Endothelial cell of umbilical vein (primary cell): Measurements from ENCODE around the gene CEP83. TPM values are rescaled to one million over a fixed set of nuclear protein-coding genes. Genes with fewer than 3 reads are reported as not detected.

Experiments used
- BruUV-seq: library from RNA; stranded (reverse); fragments of 400-500 nt; replicated peaks from 2 replicates; lab custom pipeline; 2021; lab: Mats Ljungman, UMichigan
- CTCF ChIA-PET: fragments of 300-600, 350-600 bp; sonication (Branson Sonifier 250); formaldehyde crosslinking; loops from one replicate; lab custom pipeline; 2021; ENCODE audit warnings: antibody characterized with exemption, inconsistent platforms; lab: Charles Lee
- POLR2A ChIA-PET: fragments of 300-600, 350-600 bp; sonication (Branson Sonifier 250); formaldehyde crosslinking; loops from one replicate; lab custom pipeline; 2021; ENCODE audit warnings: antibody characterized with exemption, inconsistent platforms; lab: Charles Lee
- DNase-seq: peaks from one replicate; pipeline ENCODE4 v3.0.0-alpha.2; 2011; ENCODE audit warnings: low read depth, low spot score
- FAIRE-seq: peaks from 2 replicates; lab custom pipeline; 2011; peaks lifted over from hg19 to GRCh38; lab: Jason Lieb, UNC
- H2AFZ ChIP-seq: 2 replicates; pipeline ENCODE4 v1.6.0; 2012; ENCODE audit warnings: low read depth, low read length, control low read depth, inconsistent platforms
- H3K27ac ChIP-seq: 2 replicates; pipeline ENCODE4 v1.5.1; 2011; ENCODE audit warnings: low read depth, mild to moderate bottlenecking, control low read depth, low read length, moderate library complexity; ENCODE audit not compliant: insufficient read depth
- H3K27me3 ChIP-seq, 2 experiments: 2 replicates each; pipeline versions ENCODE4 v1.6.0 to v1.6.1; 2011; ENCODE audit warnings: low read length in 2 of 2, mixed read lengths in 1 of 2; ENCODE audit not compliant: control insufficient read depth in 2 of 2, insufficient read depth in 2 of 2
- H3K36me3 ChIP-seq, 2 experiments: 2 replicates in 1 of 2; 3 replicates in 1 of 2; pipeline ENCODE4 v1.5.1; 2011; ENCODE audit warnings: low read length in 2 of 2, mild to moderate bottlenecking in 1 of 2, moderate library complexity in 1 of 2; ENCODE audit not compliant: control insufficient read depth in 2 of 2, insufficient read depth in 2 of 2; ENCODE audit errors: extremely low read depth in 1 of 2
- H3K4me1 ChIP-seq: 3 replicates; pipeline ENCODE4 v1.5.1; 2011; ENCODE audit warnings: mild to moderate bottlenecking, low read length; ENCODE audit not compliant: control insufficient read depth, insufficient read depth; ENCODE audit errors: extremely low read depth
- H3K4me2 ChIP-seq: 2 replicates; pipeline ENCODE4 v1.6.1; 2011; ENCODE audit warnings: low read length, control low read depth, mixed read lengths; ENCODE audit not compliant: insufficient read depth
- H3K4me3 ChIP-seq, 3 experiments: fragments of 200-600 bp in 1 of 3; sonication (generic), shearing (Covaris generic) in 1 of 3; replicated peaks in 1 of 3; 2 replicates each; pipeline ENCODE4 v1.5.1; 2011 to 2016; ENCODE audit warnings: control low read depth in 3 of 3, low read length in 3 of 3, mild to moderate bottlenecking in 2 of 3, inconsistent platforms in 1 of 3, low read depth in 1 of 3, moderate library complexity in 1 of 3; ENCODE audit not compliant: insufficient read depth in 1 of 3
- H3K79me2 ChIP-seq: 2 replicates; pipeline ENCODE4 v1.6.0; 2012; ENCODE audit warnings: low read length, inconsistent platforms; ENCODE audit not compliant: control insufficient read depth, insufficient read depth
- H3K9ac ChIP-seq: replicated peaks from 2 replicates; pipeline ENCODE3; 2011; ENCODE audit warnings: low read length, control low read depth; ENCODE audit not compliant: insufficient read depth; ENCODE audit errors: extremely low read depth
- H3K9me1 ChIP-seq: replicated peaks from 3 replicates; pipeline ENCODE4 v1.6.0; 2011; ENCODE audit warnings: mild to moderate bottlenecking, low read length; ENCODE audit not compliant: control insufficient read depth, insufficient read depth; ENCODE audit errors: extremely low read depth
- H3K9me3 ChIP-seq: replicated peaks from 2 replicates; pipeline ENCODE4 v1.5.1; 2012; ENCODE audit warnings: low read length, inconsistent platforms; ENCODE audit not compliant: control insufficient read depth, insufficient read depth
- H4K20me1 ChIP-seq: replicated peaks from 2 replicates; pipeline ENCODE3; 2011; ENCODE audit warnings: mild to moderate bottlenecking, low read length; ENCODE audit not compliant: control insufficient read depth, insufficient read depth; ENCODE audit errors: extremely low read depth
- EZH2 ChIP-seq: IDR thresholded peaks from 2 replicates; pipeline ENCODE4 v1.6.1; 2012; ENCODE audit warnings: borderline replicate concordance, low read depth, mild to moderate bottlenecking, moderate library complexity, low read length, inconsistent platforms; ENCODE audit not compliant: severe bottlenecking
- FOS ChIP-seq: IDR thresholded peaks from 2 replicates; pipeline ENCODE4 v1.6.1; 2011; ENCODE audit warnings: mild to moderate bottlenecking, low read length, moderate library complexity, borderline replicate concordance; ENCODE audit not compliant: insufficient read depth
- GATA2 ChIP-seq: IDR thresholded peaks from 2 replicates; pipeline ENCODE4 v1.7.0; 2011; ENCODE audit warnings: low read depth, mild to moderate bottlenecking, moderate library complexity, mixed read lengths, low read length; ENCODE audit not compliant: insufficient read length, insufficient read depth
- JUN ChIP-seq: IDR thresholded peaks from 2 replicates; pipeline ENCODE4 v1.6.1; 2011; ENCODE audit warnings: borderline replicate concordance, low read depth; ENCODE audit not compliant: insufficient read length, insufficient read depth
- MYC ChIP-seq: IDR thresholded peaks from one replicate; pipeline ENCODE4 v1.6.1; 2011; ENCODE audit warnings: mild to moderate bottlenecking, low read depth, low read length
- POLR2A ChIP-seq: IDR thresholded peaks from 2 replicates; pipeline ENCODE4 v1.6.1; 2012; ENCODE audit warnings: low read depth, mild to moderate bottlenecking, control low read depth, low read length
- POLR2AphosphoS5 ChIP-seq: IDR thresholded peaks from 2 replicates; pipeline ENCODE4 v1.6.1; 2012; ENCODE audit warnings: low read depth, mild to moderate bottlenecking, control low read depth, low read length, moderate library complexity; ENCODE audit not compliant: insufficient read depth
- dilution Hi-C: fragments of 300-500 bp; cut with MboI; formaldehyde crosslinking; loops from one replicate; pipeline ENCODE4 v1.15.0; 2019; ENCODE audit warnings: low sequenced_read_pairs; ENCODE audit not compliant: extremely low pct_ligation_motif_present
- intact Hi-C: fragments of 100-400 bp; cut with micrococcal nuclease; formaldehyde crosslinking; loops from one replicate; pipeline ENCODE4 v1.10.0; 2022
- polyA plus RNA-seq, 4 experiments: library from polyadenylated mRNA; depleted of rRNA in 3 of 4; stranded (reverse) in 3 of 4; unstranded in 1 of 4; fragments of >200 nt; gene quantifications; 2 replicates each; pipeline versions ENCODE4 v1.2.1 to v1.2.3, GENCODE V29; 2011 to 2012; ENCODE audit warnings: missing spikeins in 1 of 4
- total RNA-seq: library from RNA; stranded (reverse); gene quantifications from 2 replicates; pipeline ENCODE4 v1.2.3, GENCODE V29; 2021
- TF ChIP-seq, protein P1 (sequence below): IDR thresholded peaks from 2 replicates; pipeline ENCODE4 v1.6.1; 2011; ENCODE audit not compliant: insufficient read depth, insufficient read length
- TF ChIP-seq, protein P2 (sequence below), 2 donors: IDR thresholded peaks; 1 replicate in 1 of 2; 2 replicates in 1 of 2; pipeline ENCODE4 v1.5.1; 2011; ENCODE audit warnings: low read length in 2 of 2, mild to moderate bottlenecking in 2 of 2, moderate library complexity in 2 of 2, control low read depth in 1 of 2, inconsistent platforms in 1 of 2, low read depth in 1 of 2; ENCODE audit not compliant: insufficient read depth in 1 of 2; ENCODE audit errors: extremely low read depth in 1 of 2

Gene CEP83
- total and polyA plus RNA-seq, 2 donors (not counting 3 experiments of a cell fraction or from before 2014, with no cell fraction given) = 2.9 to 15.3 TPM

DNA sequence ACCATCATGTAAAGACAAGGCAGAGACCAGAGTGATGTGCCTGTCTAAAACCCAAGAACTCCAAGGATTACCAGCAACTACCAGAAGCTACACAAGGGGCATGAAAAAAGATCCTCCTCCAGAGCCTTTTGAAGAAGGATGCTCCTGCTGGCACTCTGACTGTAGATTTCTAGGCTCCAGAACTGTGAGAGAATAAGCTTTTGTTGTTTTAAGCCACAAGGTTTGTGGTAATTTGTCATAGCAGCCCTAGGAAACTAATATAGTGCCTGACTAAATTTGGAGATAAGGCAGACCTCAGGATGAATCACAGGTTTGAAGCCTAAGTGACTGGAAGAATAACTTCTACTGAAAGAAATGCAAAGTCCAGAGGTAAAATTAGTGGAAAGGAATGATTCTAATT, 132.9 kb downstream of the CEP83 start:
- no peak overlapping the region for H3K4me3 ChIP-seq
- ChIA-PET CTCF (no interaction called here), POLR2A (no interaction called here)
- H3K27me3 ChIP-seq = no peaks in the 10 kb centered on the region
- H3K9me1 ChIP-seq = no peaks in the 10 kb centered on the region
- no peaks in the 10 kb centered on the region for H3K9me3 ChIP-seq
- H3K36me3 ChIP-seq = no peaks in the 10 kb centered on the region
- DNase-seq = no peak
- H3K9ac ChIP-seq = no peak overlapping the region
- H3K27ac ChIP-seq = no peak overlapping the region
- H4K20me1 ChIP-seq = no peaks in the 10 kb centered on the region
- H3K4me2 ChIP-seq = no peak overlapping the region
- H2AFZ ChIP-seq = no peak overlapping the region
- dilution Hi-C loops = no loop called here
- H3K79me2 ChIP-seq = no peaks in the 10 kb centered on the region
- TF ChIP-seq GATA2 (peak; percentile 32), POLR2AphosphoS5 (no peak), FOS (peak; percentile 5), JUN (no peak), POLR2A (no peak), MYC (no peak), EZH2 (no peak)
- TF ChIP-seq, protein P1, sequence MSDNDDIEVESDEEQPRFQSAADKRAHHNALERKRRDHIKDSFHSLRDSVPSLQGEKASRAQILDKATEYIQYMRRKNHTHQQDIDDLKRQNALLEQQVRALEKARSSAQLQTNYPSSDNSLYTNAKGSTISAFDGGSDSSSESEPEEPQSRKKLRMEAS = no peak
- TF ChIP-seq, protein P2, sequence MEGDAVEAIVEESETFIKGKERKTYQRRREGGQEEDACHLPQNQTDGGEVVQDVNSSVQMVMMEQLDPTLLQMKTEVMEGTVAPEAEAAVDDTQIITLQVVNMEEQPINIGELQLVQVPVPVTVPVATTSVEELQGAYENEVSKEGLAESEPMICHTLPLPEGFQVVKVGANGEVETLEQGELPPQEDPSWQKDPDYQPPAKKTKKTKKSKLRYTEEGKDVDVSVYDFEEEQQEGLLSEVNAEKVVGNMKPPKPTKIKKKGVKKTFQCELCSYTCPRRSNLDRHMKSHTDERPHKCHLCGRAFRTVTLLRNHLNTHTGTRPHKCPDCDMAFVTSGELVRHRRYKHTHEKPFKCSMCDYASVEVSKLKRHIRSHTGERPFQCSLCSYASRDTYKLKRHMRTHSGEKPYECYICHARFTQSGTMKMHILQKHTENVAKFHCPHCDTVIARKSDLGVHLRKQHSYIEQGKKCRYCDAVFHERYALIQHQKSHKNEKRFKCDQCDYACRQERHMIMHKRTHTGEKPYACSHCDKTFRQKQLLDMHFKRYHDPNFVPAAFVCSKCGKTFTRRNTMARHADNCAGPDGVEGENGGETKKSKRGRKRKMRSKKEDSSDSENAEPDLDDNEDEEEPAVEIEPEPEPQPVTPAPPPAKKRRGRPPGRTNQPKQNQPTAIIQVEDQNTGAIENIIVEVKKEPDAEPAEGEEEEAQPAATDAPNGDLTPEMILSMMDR (IDR thresholded peaks at IDR 0.05; ENCODE audit: extremely low read depth in 1 of 2, insufficient read depth in 1 of 2, low read depth in 1 of 2, low read length in 2 of 2) = no peak
- intact Hi-C loops = no loop called here
- H3K4me1 ChIP-seq = no peaks in the 10 kb centered on the region
- no TSS peak for BruUV-seq
- FAIRE-seq = peak; percentile 40
